ENCODE results near the gene MDH1B. TPM values are rescaled to one million over a fixed set of nuclear protein-coding genes. Genes with fewer than 3 reads are reported as not detected.

MDH1B gene
- polyA plus RNA-seq, 12 donors, result 0.21 to 0.97 (median 0.41) TPM; not detected in 2

DNA sequence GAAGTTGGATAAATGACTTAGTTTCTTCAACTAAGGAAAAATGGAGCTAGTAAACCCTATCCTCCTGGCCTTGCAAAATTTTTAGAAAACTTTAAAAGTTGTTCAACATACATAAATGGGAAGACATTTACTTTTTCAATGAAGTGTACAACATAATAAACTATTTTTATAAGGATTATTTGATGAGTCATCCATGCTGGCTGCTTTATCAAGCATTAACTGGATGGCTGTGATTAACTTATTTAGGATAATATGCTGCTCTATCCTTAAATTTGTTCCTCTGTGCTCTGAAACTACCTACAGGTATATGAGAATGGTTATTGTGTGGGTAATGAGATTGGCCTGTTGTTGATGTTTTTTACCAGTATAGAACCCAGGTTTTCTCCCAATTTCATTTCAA lies 68.2 kb downstream of the MDH1B start:
- no peak for DNase-seq

DNA sequence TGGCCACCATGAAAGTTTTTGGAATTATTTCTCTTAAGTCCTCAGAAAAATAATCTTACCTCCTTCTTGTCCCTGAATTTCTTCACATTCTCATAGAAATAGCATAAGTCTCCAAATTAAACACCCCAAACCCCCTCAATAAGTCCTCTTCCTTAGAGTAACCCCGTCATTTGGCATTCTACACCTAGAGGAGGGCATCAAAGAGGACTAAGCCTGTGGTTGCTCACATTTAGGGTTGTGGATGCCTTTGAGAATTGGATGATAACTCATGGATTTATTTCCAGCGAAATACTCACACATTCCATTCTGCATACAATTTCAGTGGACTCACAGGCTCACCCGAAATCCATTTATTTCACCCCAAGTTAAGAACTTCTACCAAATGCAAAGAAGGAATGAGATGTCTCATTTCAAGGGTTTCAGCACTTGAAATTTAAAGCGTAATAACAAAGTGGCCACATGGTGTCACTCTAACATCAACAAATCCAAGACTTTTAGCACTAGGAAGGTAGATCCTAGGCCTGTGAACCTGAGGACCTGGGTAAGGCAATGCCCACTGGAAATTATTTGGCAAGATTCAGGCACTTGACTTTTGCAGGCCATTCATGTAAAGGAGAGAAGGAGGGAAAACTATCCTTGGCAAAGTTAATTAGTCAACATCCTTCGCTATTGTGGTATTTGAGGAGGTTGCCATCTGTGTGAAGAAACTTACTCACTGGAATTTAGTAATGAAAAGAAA lies 71.6 kb downstream of the MDH1B start:
- peak; percentile 57 for DNase-seq

DNA sequence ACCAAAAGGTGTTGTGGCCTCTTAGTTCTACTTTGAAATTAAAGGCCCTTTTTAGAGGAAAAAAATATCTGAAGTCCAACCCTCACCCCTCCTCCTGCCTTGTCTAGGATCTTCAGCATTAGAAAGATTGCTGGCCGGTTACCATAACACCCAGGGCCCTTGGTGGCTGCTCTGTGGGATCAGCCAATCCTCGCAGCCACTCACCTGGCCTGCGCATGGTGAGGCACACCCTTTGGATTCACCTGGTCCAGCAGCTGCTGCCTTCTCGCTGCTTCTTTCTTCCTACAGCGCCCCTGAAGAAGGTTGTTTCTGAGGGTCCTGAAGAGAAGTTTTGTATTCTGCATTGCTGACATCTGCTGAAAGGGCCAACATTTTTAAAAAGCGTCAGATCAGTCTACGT lies 72.2 kb downstream of the MDH1B start:
- DNase-seq, result no peak

DNA sequence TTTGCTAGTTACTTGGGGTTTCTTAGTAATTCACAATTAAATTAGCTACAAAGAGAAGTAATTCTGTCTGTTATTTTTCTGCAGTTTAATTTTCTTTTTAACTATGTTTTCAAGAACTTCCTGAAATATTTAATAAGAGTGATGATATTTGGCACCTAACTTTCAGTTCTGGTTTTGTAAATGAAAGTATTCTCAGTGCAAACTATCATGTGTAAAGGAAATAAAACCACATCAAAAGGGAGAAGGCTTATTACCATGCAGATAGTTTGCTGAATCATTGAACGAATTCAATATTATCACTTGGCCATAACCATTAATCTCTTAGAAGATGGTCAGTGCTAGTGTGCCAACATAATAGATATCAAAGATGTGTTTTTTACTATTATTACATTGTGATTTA lies 76.1 kb downstream of the MDH1B start:
- no peak for DNase-seq

DNA sequence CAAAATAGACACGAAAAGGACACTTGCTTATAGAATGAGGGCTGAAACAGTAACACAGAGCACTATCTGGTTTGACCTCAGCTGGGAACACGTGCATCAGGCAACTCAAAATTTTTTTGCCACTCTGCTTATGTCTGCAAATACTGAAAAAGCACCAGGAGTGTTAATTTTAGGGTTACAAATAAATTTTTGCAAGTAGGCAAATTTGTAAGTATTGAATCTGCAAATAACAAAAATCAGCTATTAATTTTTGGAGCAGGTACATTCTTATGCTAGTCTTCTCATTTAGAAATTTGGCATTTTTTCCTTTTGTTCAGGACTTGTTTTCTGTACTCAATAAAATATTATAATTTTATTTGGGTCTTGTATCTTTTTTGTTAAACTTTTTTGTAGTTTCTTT lies 76.7 kb downstream of the MDH1B start:
- no peak for DNase-seq

Other genes with a start within 250 kb of the MDH1B start
- gene FAM237A, start 122.8 kb downstream of the MDH1B start, polyA plus RNA-seq (ENCODE audit: insufficient read length in 12 of 12), result not detected
- gene DYTN, start 46.9 kb downstream of the MDH1B start, polyA plus RNA-seq (ENCODE audit: insufficient read length in 12 of 12), result not detected
- 10 to 100 TPM in 11 of 12 donors, not detected in 1; 21.0 to 30.4 (median 26.0) TPM for gene FASTKD2, start 278 bp upstream of the MDH1B start, polyA plus RNA-seq (ENCODE audit: insufficient read length in 12 of 12)
- under 1 TPM in 8 of 12 donors, not detected in 4; 0.18 to 0.67 (median 0.33) TPM for gene CPO, start 174.2 kb upstream of the MDH1B start, polyA plus RNA-seq (ENCODE audit: insufficient read length in 12 of 12)

Measured in muscle of arm (tissue), 12 donors.